Brain microvascular endothelial cell (primary cell): ENCODE measurements around the gene SETD5.

ENCODE experiments used
- DNase-seq: peaks from one replicate; pipeline ENCODE4 v3.0.0-alpha.2; 2020
- H3K27ac ChIP-seq: fragments of 250-450 bp; sonication (Bioruptor Pico); 2 replicates; pipeline ENCODE4 v1.5.1; 2020; ENCODE audit warnings: mild to moderate bottlenecking, moderate library complexity
- H3K27me3 ChIP-seq: fragments of 250-450 bp; sonication (Bioruptor Pico); replicated peaks from 2 replicates; pipeline ENCODE4 v1.5.1; 2020; ENCODE audit warnings: mild to moderate bottlenecking
- H3K36me3 ChIP-seq: fragments of 250-450 bp; sonication (Bioruptor Pico); replicated peaks from 2 replicates; pipeline ENCODE4 v1.5.1; 2020; ENCODE audit warnings: mild to moderate bottlenecking
- H3K4me3 ChIP-seq: 2 replicates; pipeline ENCODE4 v1.5.1; 2011; ENCODE audit warnings: low read depth, mild to moderate bottlenecking, control low read depth, low read length, moderate library complexity
- CTCF ChIP-seq: IDR thresholded peaks from 2 replicates; pipeline ENCODE4 v1.5.1; 2011; ENCODE audit warnings: low read depth, mild to moderate bottlenecking, moderate library complexity, low read length, control low read depth, inconsistent platforms; ENCODE audit errors: missing control alignments
- in situ Hi-C: cut with HindIII; loops from 2 replicates; pipeline ENCODE4 v1.10.0; 2017; ENCODE audit warnings: low sequenced_read_pairs, low pct_ligation_motif_present

SETD5 gene

GRCh38 chr3:9406856-9407626, 9.6 kb downstream of the SETD5 start:
- in situ Hi-C loops, result no loop called here
- Histone ChIP-seq H3K4me3 (no peak overlapping the region), H3K27me3 (no peaks in the 10 kb centered on the region), H3K36me3 (no peaks in the 10 kb centered on the region), H3K27ac (no peak overlapping the region)
- DNase-seq, result no peak
- TF ChIP-seq CTCF, result no peak

GRCh38 chr3:9408061-9408460, 10.6 kb downstream of the SETD5 start:
- TF ChIP-seq CTCF, result no peak
- H3K27ac ChIP-seq, result no peak overlapping the region
- H3K4me3 ChIP-seq, result no peak overlapping the region
- H3K27me3 ChIP-seq, result no peaks in the 10 kb centered on the region
- H3K36me3 ChIP-seq, result no peaks in the 10 kb centered on the region
- no peak for DNase-seq
- in situ Hi-C loops, result no loop called here

DNA sequence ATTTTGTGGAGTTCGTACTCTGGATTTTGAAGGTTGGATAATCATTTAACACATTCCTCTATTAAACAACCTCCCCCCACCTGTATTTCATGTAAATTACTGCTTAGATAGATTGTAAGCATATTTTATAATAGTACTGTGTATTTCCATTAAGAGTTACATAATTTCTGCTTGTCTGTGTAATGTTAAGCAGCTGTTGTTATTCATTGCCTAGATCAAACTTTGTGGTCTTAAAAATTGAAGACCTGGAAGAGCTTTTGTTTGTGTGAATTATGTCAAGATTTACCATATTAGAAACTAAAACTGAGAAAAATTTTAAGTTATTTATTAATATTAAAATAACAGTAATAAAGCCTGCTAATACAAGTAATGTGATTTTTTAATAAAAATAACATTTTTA, 11.1 kb downstream of the SETD5 start:
- no peak for DNase-seq
- TF ChIP-seq CTCF, result no peak
- in situ Hi-C loops, result no loop called here
- Histone ChIP-seq H3K36me3 (no peaks in the 10 kb centered on the region), H3K4me3 (no peak overlapping the region), H3K27me3 (no peaks in the 10 kb centered on the region), H3K27ac (no peak overlapping the region)

DNA sequence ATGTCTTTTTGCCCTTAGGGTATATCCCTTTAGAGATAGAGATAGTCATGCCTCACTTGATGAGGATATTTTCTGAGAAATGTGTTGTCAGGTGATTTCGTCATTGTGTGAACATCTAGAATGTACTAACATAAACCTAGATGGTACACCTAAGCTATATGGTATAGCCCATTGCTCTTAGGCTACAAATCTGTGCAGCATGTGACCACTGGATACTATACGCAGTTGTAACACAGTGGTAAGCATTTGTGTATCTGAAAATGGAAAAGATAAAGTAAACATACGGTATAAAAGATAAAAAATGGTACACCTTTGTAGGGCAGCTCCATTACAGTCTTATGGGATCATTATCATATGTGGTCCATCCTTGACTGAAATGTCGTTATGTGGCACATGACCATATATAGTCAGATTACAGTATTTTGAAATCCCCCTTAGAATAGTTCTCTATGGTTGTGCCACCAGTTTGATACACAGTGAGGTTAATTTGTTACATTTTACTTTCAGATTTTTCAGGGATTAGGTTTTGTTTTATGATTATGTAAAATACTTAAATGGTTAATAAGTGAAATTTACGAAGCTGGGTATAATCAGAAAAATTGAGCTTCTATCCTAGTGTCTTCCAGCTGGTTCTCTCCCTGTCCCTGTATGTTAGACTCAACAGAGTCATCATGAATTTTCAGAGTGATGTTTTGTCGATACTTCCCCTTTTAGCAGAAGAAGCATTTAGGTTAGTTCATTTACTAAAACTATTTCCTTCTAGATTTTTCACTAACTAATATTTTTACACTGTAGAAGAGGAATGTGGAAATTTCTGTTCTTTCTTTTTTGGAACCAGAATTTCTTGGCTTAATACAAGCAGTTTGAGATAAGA, 12.8 kb downstream of the SETD5 start:
- TF ChIP-seq CTCF, result no peak
- in situ Hi-C loops, result no loop called here
- no peak overlapping the region for H3K27ac ChIP-seq
- no peak overlapping the region for H3K4me3 ChIP-seq
- no peaks in the 10 kb centered on the region for H3K36me3 ChIP-seq
- no peaks in the 10 kb centered on the region for H3K27me3 ChIP-seq
- DNase-seq, result no peak

DNA sequence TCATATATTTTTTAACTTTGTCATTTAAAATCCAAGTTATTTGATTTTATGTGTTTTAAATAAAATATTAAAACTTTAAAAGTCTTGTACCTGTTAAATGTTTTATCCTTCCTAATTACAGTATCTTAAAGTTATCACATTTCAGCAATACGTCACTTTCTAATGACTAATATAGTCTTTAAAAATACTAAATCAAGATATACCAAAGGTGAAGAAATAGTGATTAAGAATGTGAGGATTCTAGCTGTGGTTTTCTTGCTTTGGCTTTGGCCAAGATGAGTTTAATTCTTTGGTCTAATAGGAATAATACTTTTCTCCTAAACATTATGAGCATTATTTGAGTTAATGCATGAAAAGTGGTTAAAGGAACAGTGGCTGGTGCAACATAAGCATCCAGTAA, 13.9 kb downstream of the SETD5 start:
- no peak overlapping the region for H3K4me3 ChIP-seq
- H3K36me3 ChIP-seq, result peaks cover 8% of the 10 kb centered on the region
- no peak for TF ChIP-seq CTCF
- no peaks in the 10 kb centered on the region for H3K27me3 ChIP-seq
- no peak overlapping the region for H3K27ac ChIP-seq
- DNase-seq, result no peak
- in situ Hi-C loops, result no loop called here
